Measurements from ENCODE around the gene CNGA3.

Gene CNGA3

DNA sequence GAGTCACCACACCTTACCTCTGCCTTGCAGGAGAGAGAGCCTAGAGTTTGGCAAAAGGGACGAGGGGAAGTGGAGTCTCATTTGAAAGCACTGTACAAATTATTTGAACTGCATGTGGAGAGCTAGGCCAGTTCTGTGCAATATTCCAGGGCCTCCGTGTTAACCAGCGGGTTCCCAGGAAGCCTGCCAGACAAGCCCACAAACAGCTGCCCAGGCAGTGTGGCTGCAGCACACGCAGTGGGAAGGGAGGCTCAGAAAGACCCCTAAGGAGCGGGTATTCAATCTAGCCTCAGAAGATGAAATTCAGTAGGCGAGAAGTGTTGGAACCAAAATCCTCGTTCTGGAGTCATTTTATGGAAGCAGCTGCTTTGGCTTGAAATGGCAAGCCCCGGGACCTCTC lies 30.7 kb downstream of the CNGA3 start:
- DNase-seq (ENCODE audit: low read depth, low spot score) = peak; percentile 26

DNA sequence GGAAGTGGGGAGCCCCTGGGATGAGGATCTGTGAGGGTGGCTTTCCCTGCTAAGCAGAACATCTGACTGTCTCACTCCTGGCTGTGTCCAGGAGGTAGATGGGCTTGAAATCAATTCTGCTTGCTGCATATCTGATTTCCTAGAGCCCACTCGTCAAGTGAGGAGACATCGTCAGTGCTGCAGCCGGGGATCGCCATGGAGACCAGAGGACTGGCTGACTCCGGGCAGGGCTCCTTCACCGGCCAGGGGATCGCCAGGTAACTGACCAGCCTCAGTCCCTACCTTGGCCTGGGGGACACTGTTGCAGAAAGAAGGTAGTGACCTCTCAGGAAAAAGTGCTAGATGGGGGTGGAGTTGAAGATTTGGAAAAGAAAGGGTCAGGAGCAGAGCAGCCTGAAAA lies 31.3 kb downstream of the CNGA3 start:
- DNase-seq (ENCODE audit: low read depth, low spot score) = no peak

DNA sequence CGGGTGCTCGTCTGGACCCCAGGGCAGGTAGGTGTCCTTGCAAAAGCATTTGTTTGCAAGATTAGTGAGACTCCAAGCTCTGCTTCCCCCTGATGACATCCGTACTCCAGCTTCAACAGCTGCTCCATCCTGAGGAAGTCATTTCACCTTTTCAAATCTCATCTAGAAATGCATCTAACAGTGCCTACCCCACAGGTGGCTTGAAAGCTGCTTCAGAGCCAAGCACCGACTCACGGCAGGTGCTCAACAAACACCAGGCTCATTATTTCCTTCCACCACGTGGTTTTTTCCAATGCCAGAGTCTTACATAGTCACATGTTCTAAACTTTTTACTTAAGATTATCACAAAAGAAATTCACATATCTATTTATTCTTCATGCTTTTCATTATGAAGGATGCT lies 31.9 kb downstream of the CNGA3 start:
- DNase-seq (ENCODE audit: low read depth, low spot score) = no peak

DNA sequence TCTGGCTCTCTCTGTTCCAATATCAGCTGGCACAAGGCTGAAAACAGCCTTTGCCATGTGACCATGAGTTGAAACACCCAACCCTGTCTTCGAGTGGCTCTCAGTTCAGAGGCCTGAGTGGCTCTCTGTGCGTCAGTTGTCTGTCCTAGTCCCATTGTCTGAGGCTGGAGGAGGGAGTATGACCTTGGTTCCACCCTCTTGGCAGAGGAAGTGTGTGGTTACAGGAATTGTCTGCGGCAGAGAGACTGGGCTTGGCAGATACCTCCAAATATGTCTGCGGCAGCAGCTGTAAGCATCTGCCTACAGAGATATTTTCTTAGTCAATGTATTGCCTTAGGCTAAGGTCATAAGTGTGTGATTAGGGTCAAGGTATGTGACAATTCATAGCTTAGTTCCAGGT lies 32.6 kb downstream of the CNGA3 start:
- DNase-seq (ENCODE audit: low read depth, low spot score) = peak; percentile 59

DNA sequence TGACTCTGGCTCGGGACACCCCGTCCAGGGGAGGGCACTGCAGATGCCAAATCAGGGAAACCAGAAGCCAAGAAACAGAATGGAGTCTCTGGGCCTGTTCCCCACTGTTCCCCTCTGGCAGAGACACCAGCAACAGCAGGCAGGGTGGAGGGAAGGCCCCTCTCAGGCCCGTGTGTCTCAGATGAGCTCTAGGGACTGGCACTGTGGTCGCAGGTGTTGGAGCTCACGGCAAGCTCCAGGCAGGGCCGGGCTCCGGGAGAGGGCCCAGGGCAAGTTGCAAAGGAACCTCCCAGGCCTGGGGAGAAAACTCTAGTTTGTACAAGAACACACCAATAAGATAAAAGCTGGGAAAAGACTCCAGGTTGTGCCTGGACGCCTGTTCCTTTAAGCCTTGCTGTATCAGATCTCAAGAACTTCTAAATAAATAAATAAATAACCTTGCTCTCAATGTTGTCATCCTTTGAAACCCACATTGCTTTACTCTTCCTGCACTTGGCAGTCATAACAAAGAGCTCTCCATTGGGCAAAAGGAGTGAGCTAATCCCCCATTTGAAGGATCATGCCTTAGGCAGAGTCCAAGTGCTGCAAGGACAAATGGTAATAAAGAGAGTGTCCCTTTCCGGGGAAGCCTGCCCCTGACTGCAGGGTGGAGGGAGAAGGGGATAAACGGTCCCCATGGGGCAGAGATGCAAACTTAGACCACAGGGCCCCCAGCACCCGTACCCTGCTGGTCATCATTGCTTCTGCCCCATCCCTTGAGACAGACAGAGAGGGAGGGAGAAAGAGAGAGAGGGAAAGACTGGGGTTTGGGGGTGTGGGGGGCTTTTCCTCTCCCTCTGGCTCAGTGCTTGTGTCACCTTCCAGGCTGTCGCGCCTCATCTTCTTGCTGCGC lies 33.3 kb downstream of the CNGA3 start:
- DNase-seq (ENCODE audit: low read depth, low spot score) = peak; percentile 39

DNA sequence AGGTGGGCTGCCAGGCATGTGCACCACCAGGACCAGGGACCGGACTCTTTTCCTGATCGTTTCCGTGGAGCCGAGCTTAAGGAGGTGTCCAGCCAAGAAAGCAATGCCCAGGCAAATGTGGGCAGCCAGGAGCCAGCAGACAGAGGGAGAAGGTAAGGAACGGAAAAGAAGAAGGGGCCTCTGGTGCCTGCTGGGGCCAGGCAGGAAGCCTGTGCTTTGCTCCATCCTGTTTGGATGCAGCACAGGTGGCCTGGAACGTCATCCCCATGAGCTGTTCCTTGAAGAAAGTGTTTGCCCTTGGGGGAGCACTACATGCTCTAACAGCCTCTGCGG lies 33.9 kb downstream of the CNGA3 start:
- DNase-seq (ENCODE audit: low read depth, low spot score) = no peak

DNA sequence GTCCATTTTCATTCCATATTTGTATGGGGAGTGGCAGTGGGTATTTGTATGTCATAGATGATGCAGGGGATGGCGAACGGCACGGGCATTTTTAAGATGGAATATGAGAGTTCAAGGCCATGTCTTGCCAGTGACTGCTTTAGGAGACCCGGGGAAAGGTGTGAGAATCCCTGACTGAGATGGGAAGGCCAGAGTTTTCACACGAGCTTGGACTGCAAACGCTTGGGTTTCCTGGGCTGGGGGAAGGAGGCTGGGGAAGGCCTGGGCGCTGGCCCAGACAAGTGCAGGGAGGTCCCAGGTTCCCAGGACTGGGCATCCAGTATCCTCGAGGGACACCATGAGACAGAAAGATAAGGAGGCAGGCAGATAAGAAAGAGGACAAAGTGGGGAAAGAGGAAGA lies 35.2 kb downstream of the CNGA3 start:
- no peak for DNase-seq (ENCODE audit: low read depth, low spot score)

DNA sequence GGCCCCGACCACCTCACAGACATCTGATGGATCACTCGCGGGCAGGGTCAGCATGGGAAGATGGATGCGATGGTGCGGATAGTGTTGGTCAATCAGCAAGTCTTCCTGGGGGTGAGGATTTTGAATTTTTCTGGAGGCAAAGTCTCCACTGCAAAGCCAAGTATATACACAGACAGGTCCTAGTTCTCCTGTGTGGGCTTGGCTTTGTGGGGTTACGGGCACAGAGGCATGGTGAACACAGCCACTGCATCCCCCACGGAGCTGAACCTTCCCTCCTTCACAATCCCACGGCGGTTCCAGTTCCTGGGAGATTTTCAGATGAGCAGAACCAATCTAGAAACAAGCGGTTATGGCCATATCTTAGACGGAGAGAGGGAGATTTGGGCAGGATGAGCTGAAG lies 35.8 kb downstream of the CNGA3 start:
- DNase-seq (ENCODE audit: low read depth, low spot score) = no peak

DNA sequence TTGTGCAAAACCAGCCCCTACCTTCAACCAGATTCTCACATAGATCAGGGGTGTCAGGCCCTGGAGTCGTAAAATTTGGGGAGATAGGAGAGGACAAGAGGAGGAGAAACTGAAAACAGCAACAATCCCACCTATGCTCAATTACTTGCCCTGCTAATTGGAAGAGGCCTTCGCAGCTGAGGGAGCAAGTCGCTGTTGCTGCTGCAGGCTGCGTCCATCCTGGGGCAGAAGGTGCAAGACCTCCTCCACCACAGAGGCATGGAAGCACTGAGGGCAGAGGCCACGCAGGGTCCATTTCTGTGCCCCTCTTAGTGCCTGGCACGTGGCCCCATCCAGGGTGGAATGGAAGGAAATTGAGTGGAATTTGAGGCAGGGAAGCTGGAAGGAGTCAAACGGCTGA lies 36.5 kb downstream of the CNGA3 start:
- DNase-seq (ENCODE audit: low read depth, low spot score) = no peak

DNA sequence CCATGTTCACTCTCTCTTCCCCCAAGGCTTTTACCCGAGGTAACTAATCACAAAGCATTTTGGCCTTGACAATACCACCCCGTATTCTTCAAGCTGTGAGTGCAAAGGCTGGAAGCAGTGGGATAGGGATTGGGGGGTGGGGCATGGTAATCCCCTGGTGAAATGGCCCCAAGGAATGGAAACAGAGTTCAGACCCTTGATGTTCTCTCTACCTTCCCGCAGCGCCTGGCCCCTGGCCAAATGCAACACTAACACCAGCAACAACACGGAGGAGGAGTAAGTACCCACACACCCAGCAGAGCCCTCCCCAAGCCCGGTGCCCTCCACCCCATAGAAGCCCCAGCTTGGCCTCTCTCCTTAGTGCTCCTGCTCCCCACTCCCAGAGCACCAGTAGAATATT lies 36.9 kb downstream of the CNGA3 start:
- peak; percentile 26 for DNase-seq (ENCODE audit: low read depth, low spot score)

DNA sequence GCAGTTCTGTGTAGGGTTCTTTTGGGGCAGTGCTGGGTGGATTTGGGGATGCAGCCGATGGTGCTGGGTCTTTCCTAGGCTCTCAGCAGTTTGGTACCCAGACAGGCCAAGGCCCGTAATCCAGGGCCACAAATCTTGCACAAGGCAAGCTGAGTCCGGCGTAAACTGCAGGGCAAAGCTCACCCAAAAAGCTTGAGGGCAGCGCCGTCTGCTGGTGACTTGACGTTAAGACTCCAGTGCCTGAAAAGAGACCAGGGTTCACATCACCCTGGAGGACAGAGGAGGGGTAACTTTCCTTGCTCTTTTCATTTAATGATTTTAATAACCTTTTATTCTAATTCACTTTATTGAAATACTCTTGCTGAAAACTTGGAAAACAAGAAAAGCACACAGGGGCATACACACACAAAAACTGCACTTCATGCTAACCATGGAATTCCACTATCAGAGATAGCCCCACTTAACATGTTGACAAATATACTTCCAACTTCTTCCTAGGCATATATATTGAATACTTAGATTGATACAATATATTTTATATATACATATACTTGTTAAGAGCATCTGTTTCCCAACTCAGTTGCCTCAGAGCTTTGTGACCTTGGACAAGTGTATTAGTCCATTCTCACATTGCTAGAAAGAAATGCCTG lies 38.9 kb downstream of the CNGA3 start:
- peak; percentile 89 for DNase-seq (ENCODE audit: low read depth, low spot score)

DNA sequence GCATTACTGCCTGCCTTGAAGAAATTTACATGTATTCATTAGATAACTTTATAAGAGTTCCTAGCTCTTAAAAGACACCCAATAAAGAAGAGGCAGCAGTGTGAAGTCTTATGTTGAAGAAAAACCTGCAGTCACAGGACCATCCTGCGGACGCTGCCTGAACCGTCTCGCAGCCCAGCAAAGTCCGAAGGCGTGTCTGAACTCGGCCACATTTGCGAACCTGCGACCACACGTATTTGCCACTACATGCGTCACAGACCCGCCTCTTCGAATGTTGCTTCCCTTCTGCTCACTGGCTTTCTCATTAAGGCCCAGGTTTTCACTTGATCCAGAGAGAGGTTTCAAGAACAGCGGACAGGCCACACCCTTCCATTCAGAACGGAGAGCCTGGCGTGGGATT lies 41.2 kb downstream of the CNGA3 start:
- no peak for DNase-seq (ENCODE audit: low read depth, low spot score)

DNA sequence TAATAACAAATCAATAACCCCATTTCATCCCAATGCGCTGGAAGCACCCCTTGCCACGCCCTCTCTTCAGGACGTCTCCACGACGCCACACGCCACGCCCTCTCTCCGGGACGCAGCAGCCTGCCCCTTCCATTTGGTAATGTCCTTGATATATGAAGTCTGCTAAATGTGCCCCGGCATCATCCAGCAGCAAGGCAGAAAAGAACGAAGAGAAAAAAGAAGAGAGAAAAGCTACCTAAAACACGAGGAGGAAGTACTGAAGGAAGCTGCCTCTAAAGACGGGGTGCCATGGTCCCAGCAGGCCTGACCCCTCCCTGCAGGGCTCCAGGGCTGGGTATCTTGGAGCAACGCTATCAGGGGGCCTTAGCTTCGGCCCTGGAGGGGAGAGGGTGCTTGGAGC lies 41.8 kb downstream of the CNGA3 start:
- no peak for DNase-seq (ENCODE audit: low read depth, low spot score)

DNA sequence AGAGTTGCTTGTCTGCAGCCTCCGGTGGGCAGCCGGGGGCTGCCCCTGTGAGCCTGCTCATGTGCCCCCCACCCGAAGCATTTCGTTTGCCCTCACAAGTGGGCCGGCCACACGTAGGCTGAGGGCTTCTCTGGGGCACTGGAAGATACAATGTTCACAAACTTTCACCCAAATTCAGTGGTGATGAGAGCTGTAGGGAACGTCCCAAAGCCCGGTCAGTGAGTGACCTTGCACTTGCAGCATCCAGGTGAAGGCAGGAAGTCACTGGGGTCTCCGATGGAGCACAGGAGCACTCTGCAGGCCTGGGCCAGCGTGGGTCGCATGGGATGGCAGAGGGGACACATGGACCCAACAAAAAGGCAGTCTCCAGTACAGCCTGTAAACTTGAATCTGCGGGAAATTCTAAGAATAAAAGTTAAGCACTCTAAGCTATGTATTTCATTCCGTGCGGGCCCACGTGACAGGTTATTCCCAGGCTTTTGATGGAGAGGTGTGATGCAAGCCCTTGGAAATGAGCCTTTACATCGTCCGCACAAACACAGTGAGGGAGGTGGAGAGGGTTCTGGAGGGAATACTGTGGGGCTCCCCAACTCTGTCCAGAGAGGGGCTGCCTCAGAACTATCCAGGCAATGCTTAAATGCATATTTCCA lies 42.5 kb downstream of the CNGA3 start:
- no peak for DNase-seq (ENCODE audit: low read depth, low spot score)

DNA sequence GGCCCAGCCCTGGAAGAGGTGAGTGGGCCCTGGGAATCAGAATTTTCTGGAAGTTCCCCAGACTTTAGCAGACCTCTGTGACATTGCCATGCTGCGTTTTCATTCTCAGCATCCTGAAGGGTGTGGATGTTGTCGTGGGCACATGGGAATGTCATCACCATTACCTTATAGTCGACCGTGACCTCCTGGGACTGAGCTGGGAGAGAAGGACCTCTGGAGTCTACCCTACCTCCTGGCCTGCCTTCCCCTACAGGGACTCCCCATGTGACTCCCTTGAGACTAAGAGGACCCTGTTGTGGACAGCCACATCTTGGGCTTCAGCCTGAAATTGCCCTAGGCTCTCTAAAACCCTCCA lies 43.0 kb downstream of the CNGA3 start:
- no peak for DNase-seq (ENCODE audit: low read depth, low spot score)

DNA sequence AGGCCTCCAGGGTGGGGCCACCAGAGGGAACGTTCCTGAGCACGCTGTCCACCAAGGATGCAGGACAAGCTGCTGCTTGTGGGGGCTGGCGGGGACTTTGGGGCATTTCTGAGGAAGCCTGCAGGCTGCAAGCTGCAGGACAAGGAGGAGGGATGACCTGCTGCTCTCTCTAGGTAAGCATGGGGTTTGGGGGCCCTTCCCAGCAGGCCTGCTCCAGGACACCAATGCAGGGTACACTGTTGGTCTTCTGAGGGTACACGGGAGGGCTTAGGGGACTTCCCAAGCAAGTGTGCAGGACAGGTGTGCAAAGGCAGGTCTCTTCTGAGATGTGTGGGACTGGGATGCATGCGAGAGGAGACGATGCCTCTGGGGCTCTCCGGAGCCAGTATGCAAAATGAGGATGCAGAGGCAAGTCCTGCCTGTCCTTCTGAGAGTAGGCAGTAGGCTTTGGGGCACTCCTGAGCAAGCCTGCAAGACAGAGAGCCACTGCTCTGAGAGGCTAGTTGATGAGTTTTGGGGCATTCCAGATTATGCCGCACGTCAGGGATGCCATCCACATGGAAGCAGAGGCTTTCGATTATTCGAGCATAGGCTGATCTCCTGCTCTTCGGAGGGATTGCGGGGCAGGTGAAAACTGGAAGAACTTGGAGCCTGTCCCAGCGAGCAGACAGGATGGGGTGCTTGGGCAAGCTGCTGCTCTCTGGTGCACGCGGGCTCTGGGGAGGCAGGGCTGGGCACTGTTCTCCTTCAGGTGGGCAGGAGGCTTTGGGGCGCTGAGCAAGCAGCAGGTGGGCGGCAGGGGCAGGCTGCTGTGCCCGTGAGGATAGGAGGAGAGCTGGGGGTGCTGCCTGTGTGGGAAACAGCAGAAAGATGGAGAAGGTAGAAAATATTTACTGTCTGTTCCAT lies 44.6 kb downstream of the CNGA3 start:
- DNase-seq (ENCODE audit: low read depth, low spot score) = no peak

DNA sequence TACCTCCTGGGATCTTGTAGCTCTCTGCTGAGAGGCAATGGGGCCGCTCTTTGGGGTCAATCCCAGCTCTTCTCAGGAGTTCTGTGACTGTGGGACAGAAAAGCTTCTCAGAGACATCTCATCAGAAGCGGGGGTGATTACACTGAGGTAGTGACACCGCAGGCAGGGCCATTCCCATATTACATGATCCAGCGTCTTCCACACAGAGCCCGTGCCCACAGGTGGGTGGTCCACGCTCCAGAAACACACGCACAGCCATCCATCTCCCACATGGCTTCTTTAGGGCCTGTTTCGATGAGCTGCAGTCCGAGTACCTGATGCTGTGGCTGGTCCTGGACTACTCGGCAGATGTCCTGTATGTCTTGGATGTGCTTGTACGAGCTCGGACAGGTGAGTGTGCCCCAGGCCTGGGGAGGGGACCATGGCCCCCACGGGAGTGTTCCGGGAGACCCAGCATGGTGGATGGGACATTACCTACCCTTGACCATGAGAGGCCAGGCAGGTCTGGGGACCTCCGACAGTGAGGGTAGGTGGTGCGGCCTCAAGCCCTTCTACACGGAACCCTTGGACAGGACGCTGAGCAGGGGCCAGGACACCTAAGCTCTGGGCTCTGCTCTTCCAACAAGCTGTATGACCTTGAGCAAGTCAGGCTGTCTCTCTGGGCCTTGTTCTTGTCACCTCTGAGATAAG lies 45.5 kb downstream of the CNGA3 start:
- no peak for DNase-seq (ENCODE audit: low read depth, low spot score)

DNA sequence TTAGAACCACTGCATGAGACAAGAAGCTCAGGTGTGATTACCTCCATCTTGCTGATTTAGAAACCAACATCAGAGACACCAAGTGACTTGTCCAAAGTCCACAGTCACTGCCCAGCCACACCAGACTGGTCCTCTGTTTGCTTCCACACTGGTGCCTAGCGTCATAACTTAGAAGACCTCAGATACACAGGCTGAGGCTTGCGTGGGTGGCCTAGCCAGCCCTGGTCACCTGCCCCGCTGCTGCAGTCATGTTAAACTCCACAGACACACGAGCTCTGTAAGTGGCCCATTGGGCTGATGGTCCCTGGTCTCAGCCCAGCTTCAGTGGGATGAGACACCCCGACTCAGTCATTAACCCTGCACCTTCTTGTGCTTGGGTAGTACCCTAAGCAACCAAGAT lies 47.1 kb downstream of the CNGA3 start:
- no peak for DNase-seq (ENCODE audit: low read depth, low spot score)

DNA sequence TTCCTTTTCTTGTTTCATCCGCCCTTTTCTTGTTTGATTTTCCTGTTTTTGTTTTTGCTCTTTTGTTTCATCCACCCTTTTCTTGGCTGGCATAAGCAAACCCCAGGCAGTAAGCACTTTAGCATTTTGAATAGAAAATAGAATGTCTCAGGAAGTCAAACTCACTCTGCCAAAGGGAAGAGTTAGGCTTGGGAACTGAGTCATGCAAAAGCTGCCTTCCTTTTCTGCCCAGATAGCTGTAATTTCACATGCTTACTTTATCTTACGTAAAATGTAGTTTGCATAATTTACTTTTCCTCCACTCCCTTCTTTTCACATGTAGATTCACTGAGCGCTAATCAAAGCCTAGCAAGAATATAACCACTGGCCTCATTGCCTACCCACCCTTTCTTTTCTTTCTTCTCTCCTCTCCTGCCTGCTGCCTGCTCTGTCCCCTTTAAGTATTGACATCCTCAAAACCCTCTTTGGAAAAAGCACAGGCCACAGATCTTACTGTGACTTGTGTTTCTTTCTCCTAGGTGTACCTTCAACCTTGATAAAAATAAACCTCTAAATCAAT lies 48.4 kb downstream of the CNGA3 start:
- DNase-seq (ENCODE audit: low read depth, low spot score) = peak; percentile 19

DNA sequence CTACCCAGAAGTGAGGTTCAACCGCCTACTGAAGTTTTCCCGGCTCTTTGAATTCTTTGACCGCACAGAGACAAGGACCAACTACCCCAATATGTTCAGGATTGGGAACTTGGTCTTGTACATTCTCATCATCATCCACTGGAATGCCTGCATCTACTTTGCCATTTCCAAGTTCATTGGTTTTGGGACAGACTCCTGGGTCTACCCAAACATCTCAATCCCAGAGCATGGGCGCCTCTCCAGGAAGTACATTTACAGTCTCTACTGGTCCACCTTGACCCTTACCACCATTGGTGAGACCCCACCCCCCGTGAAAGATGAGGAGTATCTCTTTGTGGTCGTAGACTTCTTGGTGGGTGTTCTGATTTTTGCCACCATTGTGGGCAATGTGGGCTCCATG lies 49.7 kb downstream of the CNGA3 start:
- DNase-seq (ENCODE audit: low read depth, low spot score) = no peak

DNA sequence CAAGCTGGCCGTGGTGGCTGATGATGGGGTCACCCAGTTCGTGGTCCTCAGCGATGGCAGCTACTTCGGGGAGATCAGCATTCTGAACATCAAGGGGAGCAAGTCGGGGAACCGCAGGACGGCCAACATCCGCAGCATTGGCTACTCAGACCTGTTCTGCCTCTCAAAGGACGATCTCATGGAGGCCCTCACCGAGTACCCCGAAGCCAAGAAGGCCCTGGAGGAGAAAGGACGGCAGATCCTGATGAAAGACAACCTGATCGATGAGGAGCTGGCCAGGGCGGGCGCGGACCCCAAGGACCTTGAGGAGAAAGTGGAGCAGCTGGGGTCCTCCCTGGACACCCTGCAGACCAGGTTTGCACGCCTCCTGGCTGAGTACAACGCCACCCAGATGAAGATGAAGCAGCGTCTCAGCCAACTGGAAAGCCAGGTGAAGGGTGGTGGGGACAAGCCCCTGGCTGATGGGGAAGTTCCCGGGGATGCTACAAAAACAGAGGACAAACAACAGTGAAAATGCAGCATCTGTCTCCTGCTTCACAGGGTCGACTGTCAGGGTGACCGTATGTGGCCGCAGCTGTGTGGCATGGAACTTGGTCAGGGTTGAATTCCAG lies 50.6 kb downstream of the CNGA3 start:
- DNase-seq (ENCODE audit: low read depth, low spot score) = no peak

Data from astrocyte of the hippocampus (primary cell).